HepG2 (cell line): ENCODE data around the gene PSENEN. TPM values are rescaled to one million over a fixed set of nuclear protein-coding genes. Genes with fewer than 3 reads are reported as not detected.

Experiments
- AGO1 ChIP-seq: fragments of 200-400 bp; formaldehyde crosslinking; IDR thresholded peaks from 2 replicates; pipeline ENCODE4 v1.6.1; 2017; ENCODE audit warnings: mild to moderate bottlenecking, low read depth, low read length, moderate library complexity; ENCODE audit not compliant: poor library complexity, severe bottlenecking
- DR1 ChIP-seq: sonication (generic); formaldehyde crosslinking; IDR thresholded peaks from 2 replicates; pipeline ENCODE4 v1.8.0; 2021; ENCODE audit warnings: mild to moderate bottlenecking, missing genetic modification reagents, inconsistent platforms
- FOSL1 ChIP-seq: sonication (generic); formaldehyde crosslinking; IDR thresholded peaks from 2 replicates; pipeline ENCODE4 v1.9.0; 2021; ENCODE audit warnings: missing genetic modification reagents, borderline replicate concordance
- GABPA ChIP-seq, 2 experiments: IDR thresholded peaks; 2 replicates each; pipeline ENCODE4 v1.6.1; 2011 to 2016; ENCODE audit warnings: low read depth in 2 of 2, low read length in 1 of 2, missing biosample characterization in 1 of 2, missing genetic modification characterization in 1 of 2
- HMG20B ChIP-seq: conservative IDR thresholded peaks from 2 replicates; pipeline ENCODE4 v1.6.1; 2016; ENCODE audit warnings: missing genetic modification reagents, missing compliant biosample characterization
- JDP2 ChIP-seq: sonication (generic); formaldehyde crosslinking; IDR thresholded peaks from 2 replicates; pipeline ENCODE4 v1.8.1; 2022; ENCODE audit warnings: missing genetic modification reagents, borderline replicate concordance
- KLF15 ChIP-seq: sonication (generic); formaldehyde crosslinking; IDR thresholded peaks from 2 replicates; pipeline ENCODE4 v1.8.1; 2023; ENCODE audit warnings: borderline replicate concordance, mild to moderate bottlenecking, inconsistent platforms, missing genetic modification reagents, mixed read lengths
- NR3C1 ChIP-seq: sonication (generic); formaldehyde crosslinking; IDR thresholded peaks from 2 replicates; pipeline ENCODE4 v1.4.0; 2020; ENCODE audit warnings: missing genetic modification reagents
- SNAI1 ChIP-seq: sonication (generic); formaldehyde crosslinking; IDR thresholded peaks from 2 replicates; pipeline ENCODE4 v1.5.0; 2020; ENCODE audit warnings: mild to moderate bottlenecking, missing genetic modification reagents, borderline replicate concordance
- SOX13 ChIP-seq, 3 experiments: fragments of 450-650 bp in 1 of 3; sonication (generic) in 1 of 3; formaldehyde crosslinking in 1 of 3; IDR thresholded peaks in 2 of 3; conservative IDR thresholded peaks in 1 of 3; 2 replicates each; pipeline versions ENCODE4 v1.5.0 to v1.6.1; 2016 to 2020; ENCODE audit warnings: antibody characterized with exemption in 1 of 3, mild to moderate bottlenecking in 1 of 3, missing compliant biosample characterization in 1 of 3, missing genetic modification reagents in 1 of 3, moderate library complexity in 1 of 3
- SP2 ChIP-seq: sonication (generic); formaldehyde crosslinking; IDR thresholded peaks from 2 replicates; pipeline ENCODE4 v1.5.1; 2020; ENCODE audit warnings: mild to moderate bottlenecking, missing genetic modification reagents
- SRF ChIP-seq: IDR thresholded peaks from 2 replicates; pipeline ENCODE4 v1.6.1; 2011; ENCODE audit warnings: mild to moderate bottlenecking, low read depth, low read length, moderate library complexity
- STAT6 ChIP-seq: sonication (generic); formaldehyde crosslinking; IDR thresholded peaks from 2 replicates; pipeline ENCODE4 v1.4.0; 2020; ENCODE audit warnings: missing genetic modification reagents, mild to moderate bottlenecking, borderline replicate concordance
- ZBTB42 ChIP-seq: sonication (generic); formaldehyde crosslinking; IDR thresholded peaks from 2 replicates; pipeline ENCODE4 v1.5.0; 2020; ENCODE audit warnings: mild to moderate bottlenecking, missing genetic modification reagents
- ZBTB49 ChIP-seq: sonication (generic); formaldehyde crosslinking; IDR thresholded peaks from 2 replicates; pipeline ENCODE4 v1.4.0; 2020; ENCODE audit warnings: missing genetic modification reagents, borderline replicate concordance
- ZBTB8A ChIP-seq: sonication (generic); formaldehyde crosslinking; IDR thresholded peaks from 2 replicates; pipeline ENCODE4 v1.4.0; 2020; ENCODE audit warnings: mild to moderate bottlenecking, low read depth, missing genetic modification reagents, borderline replicate concordance
- ZMYM4 ChIP-seq: sonication (generic); formaldehyde crosslinking; IDR thresholded peaks from 2 replicates; pipeline ENCODE4 v1.8.1; 2023; ENCODE audit warnings: mild to moderate bottlenecking, missing genetic modification reagents
- ZNF160 ChIP-seq: sonication (generic); formaldehyde crosslinking; IDR thresholded peaks from 2 replicates; pipeline ENCODE4 v1.8.0; 2022; ENCODE audit warnings: mild to moderate bottlenecking, inconsistent platforms, missing genetic modification reagents
- ZNF24 ChIP-seq: fragments of 450-650 bp; IDR thresholded peaks from 2 replicates; pipeline ENCODE4 v1.6.1; 2017; ENCODE audit warnings: antibody characterized with exemption, mild to moderate bottlenecking
- ZNF354B ChIP-seq: sonication (generic); formaldehyde crosslinking; IDR thresholded peaks from 2 replicates; pipeline ENCODE4 v1.8.0; 2022; ENCODE audit warnings: mild to moderate bottlenecking, missing genetic modification reagents
- ZNF557 ChIP-seq: sonication (generic); formaldehyde crosslinking; IDR thresholded peaks from 2 replicates; pipeline ENCODE4 v1.4.0; 2020; ENCODE audit warnings: missing genetic modification reagents
- ZNF672 ChIP-seq: sonication (generic); formaldehyde crosslinking; IDR thresholded peaks from 2 replicates; pipeline ENCODE4 v1.8.1; 2022; ENCODE audit warnings: missing genetic modification reagents
- polyA plus RNA-seq, 8 experiments: library from polyadenylated mRNA; depleted of rRNA in 3 of 8; stranded (reverse) in 7 of 8; unstranded in 1 of 8; fragments of >200 nt; fragmentation: Illumina TruSeq in 4 of 8; extraction: Trizol in 4 of 8; gene quantifications; 2 replicates each; pipeline versions ENCODE4 v1.2.1 to v1.2.3, GENCODE V29; 2011 to 2016; ENCODE audit warnings: low read depth in 4 of 8, missing spikeins in 1 of 8, mixed read lengths in 1 of 8; ENCODE audit not compliant: insufficient read depth in 1 of 8
- total RNA-seq, 5 experiments: library from RNA; depleted of rRNA; stranded (reverse); fragments of >200 nt; fragmentation: Illumina TruSeq; extraction: Trizol; gene quantifications; 2 replicates each; pipeline ENCODE4 v1.2.3, GENCODE V29; 2016; ENCODE audit warnings: low read depth in 1 of 5

PSENEN gene
- total and polyA plus RNA-seq, 2 of the 13 experiments (the other 11 are each of a cell fraction or from before 2014, with no cell fraction given) = 16.9 to 34.2 TPM

DNA sequence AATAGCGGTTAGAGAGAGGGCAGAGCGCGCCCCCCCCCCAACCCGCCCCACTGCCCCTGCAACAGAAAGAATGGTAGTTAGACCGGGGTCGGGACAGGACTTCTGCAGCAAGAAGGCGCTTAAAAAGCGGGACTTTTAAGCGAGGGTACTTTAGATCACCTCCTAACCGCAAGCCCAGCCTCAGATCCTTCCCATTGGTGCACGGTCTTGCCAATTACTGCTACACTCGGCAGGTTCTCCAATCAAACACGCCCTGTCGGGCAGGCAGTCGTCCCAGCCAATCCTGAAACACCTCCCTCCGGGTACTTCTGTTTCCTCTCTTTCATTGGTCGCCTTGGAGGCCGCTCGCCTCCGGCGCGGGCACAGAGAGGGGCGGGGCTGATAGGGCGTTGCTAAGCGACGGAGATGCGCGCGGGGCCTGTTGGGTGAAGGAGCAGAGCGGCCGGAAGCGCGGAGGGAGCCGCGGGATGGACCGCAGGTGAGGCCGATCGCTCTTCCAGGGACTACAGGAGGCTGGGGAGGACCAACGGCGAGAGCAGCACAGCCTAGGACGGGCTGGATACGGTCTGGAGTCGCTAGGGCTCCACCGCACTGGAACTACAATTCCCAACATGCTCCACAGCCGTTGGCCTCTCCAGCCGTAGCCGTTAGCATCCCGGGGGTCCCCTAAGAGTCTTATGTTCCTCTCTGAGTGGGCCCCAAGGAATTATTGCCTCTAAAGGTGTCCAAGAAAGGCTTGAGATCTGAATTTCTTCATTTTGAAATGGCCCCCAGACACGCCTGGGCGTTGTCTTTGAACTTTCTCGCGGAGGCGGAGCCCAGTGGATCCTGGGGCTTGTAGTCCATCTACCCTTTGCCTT, 12.5 kb downstream of the PSENEN start, which contains the start of gene PROSER3 (continued):
- TF ChIP-seq ZNF160 (peak; percentile 51; the same call in 1 of the 2 replicates), SP2 (peak; percentile 97), STAT6 (no peak), ZNF557 (CRISPR knock-in tag) (no peak), ZNF354B (CRISPR knock-in tag) (no peak), ZBTB42 (CRISPR knock-in tag) (no peak), AGO1 (peak; percentile 93), KLF15 (CRISPR knock-in tag) (no peak), ZNF672 (CRISPR knock-in tag) (no peak), ZMYM4 (CRISPR knock-in tag) (no peak), SNAI1 (CRISPR knock-in tag) (no peak), SOX13 (IDR thresholded peaks at IDR 0.05) (no peak), SOX13 (CRISPR knock-in tag; conservative IDR thresholded peaks at IDR 0.05 in 1 of 2, IDR thresholded peaks at IDR 0.05 in 1 of 2) (no peak), DR1 (CRISPR knock-in tag) (0 out of 2 replicates have a peak, but pooled peaks have one; percentile 33), SRF (no peak), JDP2 (CRISPR knock-in tag) (no peak), HMG20B (CRISPR knock-in tag) (no peak), ZNF24 (no peak), ZBTB8A (CRISPR knock-in tag) (no peak), FOSL1 (no peak), GABPA (IDR thresholded peaks at IDR 0.05; ENCODE audit: low read depth, low read length) (peak; percentile 50), GABPA (CRISPR knock-in tag; IDR thresholded peaks at IDR 0.05; ENCODE audit: low read depth) (peak; percentile 79), ZBTB49 (no peak), NR3C1 (no peak)
